Astrocyte of the hippocampus (primary cell): ENCODE results near the gene RPSA.
"Not testable (repeated sequence)": the region's sequence is repeated elsewhere in the genome, so short reads cannot be mapped to it uniquely, and the experiment has no call there.

ENCODE experiments used
- DNase-seq: peaks from one replicate; pipeline ENCODE4 v3.0.0; 2011; ENCODE audit warnings: low read depth, low spot score

RPSA gene

DNA sequence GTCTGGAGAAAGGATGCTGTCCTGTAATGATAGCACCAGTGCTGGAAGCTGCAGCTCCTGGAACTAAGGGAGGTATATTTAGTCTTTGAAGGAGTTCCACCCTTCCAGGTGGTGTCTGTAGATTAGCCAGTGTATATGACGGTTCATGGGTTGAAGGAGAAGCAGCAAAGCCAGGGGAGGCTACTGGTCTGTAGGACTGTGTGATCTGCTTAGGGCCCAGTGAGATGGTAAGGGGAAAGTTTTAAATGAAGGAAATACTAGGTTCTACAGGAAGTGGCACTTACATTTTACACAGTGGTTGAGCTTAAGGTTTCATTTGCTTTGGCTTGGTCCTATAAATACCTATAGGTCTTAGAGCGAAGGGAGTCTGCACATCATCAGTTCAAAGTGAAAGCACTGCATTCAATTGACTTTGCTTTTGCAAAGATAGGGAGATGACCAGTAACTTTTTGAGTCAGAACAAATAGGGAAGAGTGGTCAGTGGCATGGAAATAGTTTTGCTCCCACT, 17.7 kb upstream of the RPSA start:
- no peak for DNase-seq

DNA sequence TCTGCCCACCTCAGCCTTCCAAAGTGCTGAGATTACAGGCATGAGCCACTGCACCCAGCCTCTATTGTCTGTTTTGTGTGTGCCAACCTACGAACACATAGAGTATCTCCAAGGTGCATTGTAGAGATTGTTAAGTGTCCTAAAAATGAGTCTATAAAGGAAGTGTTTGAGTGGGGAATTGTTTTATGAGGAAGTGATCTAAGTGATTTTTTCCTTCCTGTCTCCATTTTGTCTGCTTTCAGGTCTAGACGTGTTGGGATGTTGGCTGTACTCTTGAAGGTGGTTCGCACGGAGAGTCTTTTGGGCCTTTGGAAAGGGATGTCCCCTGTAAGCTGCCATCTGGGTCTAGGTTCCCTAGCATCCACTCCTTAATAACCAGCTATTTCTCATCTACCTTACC, 16.3 kb upstream of the RPSA start:
- DNase-seq = no peak

DNA sequence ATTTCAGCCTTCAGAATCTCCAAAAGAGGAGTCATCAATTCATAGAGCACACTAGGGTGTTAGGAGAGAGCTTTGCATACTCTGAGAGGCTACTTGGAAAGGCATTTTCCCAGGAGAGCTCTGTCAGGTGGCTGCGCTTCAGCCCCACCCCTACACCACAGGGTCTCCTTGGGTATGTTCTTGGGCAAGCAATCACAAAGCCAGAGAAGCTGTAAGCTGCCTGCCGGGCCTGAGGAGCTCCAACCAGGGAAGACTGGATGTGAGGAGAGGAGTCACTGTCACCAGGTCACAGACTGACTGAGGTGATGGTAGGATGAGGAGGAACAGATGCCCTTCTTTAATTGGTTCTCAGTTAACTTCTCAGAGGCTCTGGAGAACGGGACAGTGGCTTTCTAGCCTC, 9.8 kb upstream of the RPSA start:
- DNase-seq = no peak

DNA sequence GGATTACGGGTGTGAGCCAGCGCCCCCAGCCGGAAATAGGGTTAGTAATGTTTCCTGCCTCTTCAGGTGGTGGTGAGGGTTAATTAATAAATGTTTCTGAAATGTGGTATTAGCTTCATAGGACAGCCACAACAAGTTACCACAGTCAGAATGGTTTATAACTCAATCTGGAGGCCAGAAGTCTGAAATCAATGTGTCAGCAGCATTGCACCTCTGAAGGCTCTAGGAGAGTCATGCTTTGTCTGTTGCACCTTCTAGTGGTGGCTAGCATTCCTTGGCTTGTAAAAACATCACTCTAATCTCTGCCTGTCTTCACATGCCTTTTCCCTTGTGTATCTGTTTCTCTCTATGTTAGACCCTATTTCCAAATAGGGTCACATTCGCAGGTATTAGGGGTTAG, 7.8 kb upstream of the RPSA start:
- DNase-seq = no peak

DNA sequence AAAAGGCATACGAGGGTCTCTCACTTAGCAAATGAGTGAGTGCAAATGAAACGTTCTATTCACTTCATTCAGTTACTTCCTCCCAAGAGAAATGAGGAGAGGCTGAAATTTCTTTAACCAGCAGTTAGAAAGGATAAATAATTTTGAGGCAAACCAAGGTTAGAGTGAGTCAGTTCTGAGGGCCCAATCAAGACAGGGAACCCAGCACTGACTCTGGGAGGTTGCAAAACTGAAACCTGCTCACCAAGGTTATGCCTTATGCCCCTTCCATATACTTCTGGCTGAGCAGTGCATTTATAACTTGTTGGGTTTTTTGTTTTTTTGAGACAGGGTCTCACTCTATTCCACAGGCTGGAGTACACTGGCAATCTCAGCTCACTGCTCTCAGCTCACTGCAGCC, 4.5 kb upstream of the RPSA start:
- DNase-seq = no peak

DNA sequence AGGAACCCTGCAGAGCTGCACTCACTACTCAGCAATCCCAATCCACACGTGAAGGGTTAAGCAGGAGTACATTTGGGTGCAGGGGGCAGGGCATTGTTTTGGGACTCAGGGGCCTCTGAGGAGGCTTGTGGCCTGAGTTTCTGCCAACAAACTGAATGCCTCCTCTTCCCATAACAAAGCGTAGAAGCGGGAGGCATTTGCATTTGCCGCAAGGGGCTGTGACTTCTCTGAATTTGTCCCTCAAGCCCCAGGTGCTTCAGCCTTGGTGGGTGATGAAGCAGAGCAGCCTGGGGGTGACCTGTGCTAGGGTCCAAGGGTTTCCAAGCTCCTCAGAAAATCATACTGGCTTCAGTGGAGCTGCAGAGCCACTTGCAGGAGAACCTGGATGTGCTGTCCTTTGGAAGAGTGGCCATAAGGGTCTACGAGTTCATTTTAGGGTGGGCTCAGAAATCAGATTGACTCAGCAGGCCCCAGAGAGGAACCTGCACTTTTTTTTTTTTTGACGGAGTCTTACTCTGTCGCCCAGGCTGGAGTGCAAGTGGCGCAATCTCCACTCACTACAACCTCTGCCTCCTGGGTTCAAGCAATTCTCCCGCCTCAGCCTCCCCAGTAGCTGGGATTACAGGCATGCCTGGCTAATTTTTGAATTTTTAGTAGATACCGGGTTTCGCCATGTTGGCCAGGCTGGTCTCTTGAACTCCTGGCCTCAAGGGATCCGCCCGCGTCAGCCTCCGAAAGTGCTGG, 1.4 kb upstream of the RPSA start:
- DNase-seq = peak; percentile 57

DNA sequence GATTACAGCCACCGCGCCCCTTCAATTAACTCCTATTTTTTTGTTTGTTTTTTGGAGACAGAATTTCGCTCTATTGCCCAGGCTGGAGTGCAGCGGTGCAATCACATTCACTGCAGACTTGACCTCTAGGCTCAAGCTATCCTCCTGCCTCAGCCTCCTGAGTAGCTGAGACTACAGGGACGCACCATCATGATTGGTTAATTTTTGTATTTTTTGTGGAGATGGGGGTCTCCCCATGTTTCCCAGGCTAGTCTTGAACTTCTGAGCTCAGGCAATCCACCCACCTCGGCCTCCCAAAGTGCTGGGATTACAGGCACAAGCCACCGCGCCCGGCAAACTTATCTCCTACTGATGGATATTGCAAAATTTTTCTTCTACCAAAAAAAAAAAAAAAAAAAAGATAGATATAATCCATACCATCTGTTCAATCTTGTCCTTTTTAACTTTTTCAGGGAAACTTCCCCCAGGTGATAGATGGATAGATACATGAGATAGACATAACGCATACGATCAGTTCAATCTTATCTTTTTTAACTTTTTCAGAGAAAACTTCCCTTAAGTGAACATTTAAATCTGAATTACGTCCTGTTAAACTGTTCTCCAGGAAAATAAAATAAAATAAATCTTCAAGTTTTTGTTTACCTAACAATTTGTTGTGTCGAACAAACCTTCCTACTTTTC, 693 bp upstream of the RPSA start:
- no peak for DNase-seq

DNA sequence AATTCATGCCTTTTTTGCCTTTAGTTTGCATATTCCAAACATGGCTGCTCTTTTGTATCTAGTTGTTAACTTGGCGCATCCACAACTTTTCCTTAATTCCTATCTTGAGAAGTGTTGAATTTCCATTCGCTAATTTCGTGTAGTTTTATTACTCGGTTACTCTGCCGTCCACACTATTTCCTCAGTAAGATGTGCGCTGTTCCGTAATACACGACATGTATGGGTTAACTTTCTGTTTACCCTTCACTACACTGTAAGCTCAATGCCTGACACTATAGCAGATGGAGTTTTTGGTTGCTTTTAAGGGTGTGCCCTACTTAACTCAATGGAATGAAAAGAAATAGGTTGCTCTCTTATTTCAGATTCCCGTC, 724 bp downstream of the RPSA start:
- peak; percentile 27 for DNase-seq

DNA sequence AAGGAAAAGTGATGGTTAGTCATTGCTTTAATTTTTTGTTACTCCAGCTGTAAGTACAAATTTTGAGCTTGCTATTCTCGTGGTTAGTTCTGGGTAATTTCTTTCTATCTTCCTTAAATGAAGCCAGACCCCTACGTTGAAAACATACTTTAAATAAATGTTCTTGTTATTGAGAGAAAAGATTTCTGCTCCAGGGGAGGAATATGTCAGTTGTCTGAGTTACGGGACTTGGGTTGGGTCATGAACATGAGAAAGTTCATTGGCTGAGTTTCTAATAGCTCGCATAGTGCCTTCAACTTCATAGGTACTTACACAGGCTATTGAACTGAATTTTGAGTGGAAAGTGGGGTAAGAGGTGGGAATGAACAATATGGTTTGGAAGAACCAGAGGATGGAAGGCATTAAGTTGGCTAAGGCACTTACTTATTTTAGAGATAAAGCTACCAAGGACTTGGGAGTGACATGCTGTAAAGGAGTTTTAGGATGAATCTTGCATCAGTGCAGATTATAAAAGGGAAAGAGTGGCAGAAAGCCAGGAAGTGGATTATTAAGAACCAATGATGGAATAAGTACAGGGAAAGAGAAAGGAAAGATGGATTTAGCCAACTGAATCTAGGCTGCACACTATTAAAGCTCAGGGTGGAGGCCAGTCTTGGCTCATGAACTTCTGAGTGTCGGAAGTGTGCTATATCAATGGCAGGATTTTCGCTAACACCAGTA, 1.4 kb downstream of the RPSA start:
- DNase-seq = no peak

DNA sequence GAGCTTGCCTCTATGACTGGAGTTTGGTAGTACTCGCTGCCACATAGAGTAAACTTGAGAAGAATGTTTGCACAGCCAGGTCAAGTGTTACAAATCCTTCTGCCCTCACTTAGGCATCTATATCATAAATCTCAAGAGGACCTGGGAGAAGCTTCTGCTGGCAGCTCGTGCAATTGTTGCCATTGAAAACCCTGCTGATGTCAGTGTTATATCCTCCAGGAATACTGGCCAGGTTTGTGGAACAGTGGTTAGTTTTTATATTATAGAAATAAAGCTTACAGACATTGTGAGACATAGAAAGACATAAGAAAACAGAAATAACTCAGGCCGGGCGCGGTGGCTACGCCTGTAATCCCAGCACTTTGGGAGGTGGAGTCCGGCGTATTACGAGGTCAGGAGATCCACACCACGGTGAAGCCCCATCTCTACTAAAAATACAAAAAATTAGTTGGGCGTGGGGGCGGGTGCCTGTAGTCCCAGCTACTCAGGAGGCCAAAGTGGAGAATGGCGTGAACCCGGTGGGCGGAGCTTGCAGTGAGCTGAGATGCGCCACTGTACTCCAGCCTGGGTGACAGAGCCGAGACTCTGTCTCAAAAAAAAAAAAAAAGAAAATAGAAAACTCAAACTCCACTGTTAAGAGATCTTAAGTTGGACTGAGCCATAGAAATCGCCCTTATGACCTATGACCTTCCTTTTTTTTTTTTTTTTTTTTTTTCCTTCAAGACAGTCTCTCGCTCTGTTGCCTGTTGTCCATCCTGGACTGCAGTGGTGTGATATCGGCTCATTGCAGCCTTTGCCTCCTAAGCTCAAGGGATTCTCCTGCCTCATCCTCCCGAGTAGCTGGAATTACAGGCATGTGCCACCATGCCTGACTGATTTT, 2.2 kb downstream of the RPSA start:
- DNase-seq = no peak

DNA sequence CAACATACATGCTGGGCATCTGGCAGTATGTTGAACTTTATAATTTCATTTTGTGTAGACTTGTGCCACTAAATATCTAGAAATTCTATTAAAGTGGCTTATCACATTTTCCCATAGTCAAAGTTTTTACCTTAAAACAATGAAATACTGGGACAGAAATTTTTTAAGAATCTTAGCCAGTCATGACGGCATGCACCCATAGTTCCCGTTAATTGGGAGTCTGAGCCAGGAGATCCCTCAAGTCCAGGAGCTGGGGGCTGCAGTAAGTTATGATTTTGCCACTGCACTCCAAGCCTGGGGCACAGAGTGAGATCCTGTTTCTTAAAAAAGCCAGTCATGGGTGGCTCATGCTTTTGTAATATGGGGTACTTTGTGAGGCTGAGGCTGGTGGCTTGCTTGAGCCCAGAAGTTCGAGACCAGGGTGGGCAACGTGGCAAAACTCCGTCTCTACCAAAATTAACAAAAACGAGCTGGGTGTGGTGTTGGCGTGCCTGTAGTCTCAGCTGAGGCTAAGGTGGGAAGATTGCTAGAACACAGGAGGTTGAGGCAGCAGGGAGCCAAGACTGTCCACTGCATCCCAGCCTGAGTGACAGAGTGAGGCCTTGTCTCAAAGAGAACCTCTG, 3.1 kb downstream of the RPSA start:
- no peak for DNase-seq

DNA sequence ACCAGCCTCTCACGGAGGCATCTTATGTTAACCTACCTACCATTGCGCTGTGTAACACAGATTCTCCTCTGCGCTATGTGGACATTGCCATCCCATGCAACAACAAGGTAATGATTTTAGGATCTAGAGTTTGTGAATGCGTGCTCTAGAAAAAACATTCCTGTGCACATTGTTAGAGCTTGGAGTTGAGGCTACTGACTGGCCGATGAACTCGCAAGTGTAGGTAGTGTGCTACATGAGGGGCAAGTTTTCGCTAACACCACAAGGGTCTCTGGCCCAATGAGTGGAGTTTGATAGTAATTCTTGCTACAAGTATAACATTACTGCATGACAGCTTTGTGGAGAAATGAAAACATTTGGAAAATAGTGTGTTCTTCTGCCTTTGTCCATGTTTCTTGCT, 4.4 kb downstream of the RPSA start:
- no peak for DNase-seq

DNA sequence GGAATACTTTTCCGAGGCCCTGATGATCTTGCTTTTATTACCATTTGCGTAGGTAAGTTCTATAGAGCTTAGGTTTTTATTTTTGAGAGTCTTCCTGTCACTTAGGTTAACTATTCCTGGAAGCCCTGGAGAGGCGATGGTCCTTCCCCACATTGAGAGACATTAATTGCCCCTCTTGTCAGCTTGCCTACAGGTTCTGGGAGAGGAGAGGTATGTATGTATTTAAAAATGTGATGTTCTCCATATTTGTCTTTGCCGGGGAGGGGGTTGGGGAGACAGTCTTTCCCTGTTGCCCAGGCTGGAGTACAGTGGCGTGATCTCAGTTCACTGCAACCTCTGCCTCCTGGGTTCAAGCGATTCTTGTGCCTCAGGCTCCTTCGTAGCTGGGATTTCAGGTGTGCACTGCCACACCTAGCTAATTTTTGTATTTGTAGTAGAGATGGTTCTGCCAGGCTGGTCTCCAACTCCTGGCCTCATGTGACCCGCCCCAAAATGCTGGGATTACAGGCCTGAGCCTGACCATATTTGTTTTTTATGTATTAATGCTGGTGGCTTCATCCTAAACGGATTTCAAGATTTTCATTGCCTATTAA, 6.2 kb downstream of the RPSA start:
- no peak for DNase-seq

DNA sequence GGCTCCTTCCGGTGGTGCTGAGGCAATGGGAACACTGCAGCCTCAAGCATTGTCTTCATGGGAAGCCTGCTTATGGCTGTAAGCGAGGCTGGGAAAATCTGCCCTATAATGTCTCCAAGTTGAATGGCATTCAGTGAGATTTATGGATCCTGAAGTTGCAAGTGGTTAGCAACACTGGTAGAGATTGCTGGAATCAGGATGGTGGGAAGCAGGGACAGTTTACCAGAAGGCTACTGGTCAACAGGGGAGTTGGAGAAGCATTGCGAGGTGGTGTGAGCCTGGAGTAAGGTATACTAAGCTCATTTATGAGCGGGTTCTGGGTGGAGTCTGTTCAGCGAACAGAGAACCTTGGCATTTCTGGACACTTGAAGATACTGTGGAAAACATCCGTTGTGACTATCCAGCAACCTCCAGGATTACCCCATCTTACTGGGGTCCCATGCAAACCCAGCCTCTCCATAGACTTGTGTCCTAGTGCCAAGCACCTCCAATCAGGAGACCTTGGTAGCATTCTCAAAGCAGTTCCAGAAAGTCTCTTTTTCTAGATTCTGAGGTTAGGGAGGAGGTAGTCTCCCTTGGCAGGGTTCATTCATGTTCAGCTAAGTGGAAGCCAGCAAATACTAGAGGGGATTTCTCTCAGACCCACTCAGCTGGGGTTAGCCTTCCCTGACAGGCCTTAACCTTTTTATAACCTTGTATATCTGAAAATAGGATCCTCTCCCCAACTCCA, 7.3 kb downstream of the RPSA start:
- DNase-seq = no peak

DNA sequence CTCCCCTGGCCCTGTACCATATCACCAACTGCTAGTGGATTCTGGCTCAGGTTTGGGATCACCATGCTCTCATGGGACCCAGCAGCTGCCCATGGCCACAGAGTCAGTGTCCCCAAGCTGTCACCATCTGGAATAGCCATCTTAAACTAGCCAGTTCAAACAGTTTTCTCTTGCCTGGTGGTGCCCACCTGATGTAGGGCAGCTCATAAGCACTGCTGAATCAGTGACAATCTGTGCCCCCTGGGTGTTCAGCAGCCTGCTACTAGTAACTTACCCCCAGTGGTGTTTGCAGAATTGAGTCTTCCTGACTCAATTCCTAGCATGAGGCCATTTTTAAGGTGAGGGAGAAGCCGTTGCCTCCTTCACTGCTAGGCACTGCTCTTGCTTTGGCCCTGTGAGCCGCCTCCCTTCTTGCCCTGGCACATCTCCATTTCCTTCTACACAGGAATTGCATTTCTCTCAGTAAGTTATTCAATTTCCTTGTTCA, 7.9 kb downstream of the RPSA start:
- DNase-seq = no peak

DNA sequence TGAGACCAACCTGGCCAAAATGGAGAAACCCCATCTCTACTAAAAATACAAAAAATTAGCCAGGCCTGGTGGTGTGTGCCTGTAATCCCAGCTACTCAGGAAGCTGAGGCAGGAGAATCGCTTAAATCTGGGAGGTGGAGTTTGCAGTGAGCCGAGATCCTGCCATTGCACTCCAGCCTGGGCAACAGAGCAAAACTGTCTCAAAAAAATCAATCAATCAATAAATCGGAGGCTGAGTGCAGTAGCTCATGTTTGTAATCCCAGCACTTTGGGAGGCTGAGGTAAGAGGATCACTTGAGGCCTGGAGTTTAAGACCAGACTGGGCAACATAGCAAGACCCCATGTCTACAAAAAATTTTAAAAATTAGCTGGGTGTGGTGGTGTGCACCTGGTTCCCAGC, 8.8 kb downstream of the RPSA start:
- not testable (repeated sequence) for DNase-seq

DNA sequence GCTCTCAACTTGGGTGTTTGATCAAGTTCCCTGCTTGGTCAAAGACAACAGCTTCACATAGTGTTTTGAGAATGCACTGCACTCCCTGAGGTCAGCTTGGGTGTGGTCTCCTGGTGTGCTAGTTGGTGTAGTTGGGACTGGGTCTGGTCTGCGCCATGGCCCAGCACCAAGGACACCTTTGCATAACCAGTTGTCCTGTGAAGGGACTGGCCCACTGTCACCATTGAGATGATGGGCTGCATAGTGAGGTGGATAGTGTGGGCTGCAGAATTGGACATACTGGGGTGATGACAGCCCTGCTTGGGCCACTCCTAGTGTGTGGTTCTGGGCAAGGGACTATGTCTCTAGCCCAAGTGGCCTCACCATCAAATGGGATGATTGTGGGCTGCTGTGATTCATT, 9.5 kb downstream of the RPSA start:
- DNase-seq = no peak

DNA sequence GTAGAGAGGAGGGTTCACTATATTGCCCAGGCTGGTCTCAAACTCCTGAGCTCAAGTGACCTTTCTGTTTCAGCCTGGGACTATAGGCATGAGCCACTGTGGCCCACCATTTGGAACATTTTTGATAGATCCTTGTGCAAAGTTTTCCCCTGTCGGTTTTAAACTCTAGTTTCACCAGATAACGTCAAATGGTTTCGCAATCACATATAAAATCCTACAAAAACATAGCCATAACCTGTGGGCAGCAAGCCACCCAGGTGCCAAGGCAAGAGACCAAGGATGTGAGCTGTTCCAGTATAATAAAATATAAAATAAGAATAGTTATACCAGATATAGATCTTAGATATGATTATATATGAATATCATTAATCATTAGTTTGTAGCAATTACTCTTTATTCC, 10.5 kb downstream of the RPSA start:
- DNase-seq = not testable (repeated sequence)

DNA sequence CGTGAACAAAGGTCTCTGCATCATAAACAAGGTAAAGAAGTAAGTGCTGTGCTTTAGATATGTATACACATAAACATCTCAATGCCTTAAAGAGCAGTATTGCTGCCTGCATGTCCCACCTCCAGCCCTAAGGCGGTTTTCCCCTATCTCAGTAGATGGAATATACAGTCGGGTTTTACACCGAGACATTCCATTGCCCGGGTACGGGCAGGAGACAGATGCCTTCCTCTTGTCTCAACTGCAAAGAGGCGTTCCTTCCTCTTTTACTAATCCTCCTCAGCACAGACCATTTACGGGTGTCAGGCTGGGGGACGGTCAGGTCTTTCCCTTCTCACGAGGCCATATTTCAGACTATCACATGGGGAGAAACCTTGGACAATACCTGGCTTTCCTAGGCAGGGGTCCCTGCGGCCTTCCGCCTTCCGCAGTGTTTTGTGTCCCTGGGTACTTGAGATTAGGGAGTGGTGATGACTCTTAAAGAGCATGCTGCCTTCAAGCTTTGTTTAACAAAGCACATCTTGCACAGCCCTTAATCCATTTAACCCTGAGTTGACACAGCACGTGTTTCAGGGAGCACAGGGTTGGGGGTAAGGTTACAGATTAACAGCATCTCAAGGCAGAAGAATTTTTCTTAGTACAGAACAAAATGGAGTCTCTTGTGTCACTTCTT, 12.2 kb downstream of the RPSA start:
- DNase-seq = not testable (repeated sequence)
